Gastroesophageal sphincter (tissue), 3 donors: ENCODE data around the gene FHIT.

Source experiments
- POLR2A ChIP-seq, 2 donors: fragments of 450-650 bp; IDR thresholded peaks; one replicate each; pipeline ENCODE4 v1.6.1; 2017; ENCODE audit warnings: antibody characterized with exemption in 2 of 2, mild to moderate bottlenecking in 2 of 2, moderate library complexity in 1 of 2
- TF ChIP-seq, protein P1 (sequence below), 4 experiments: fragments of 200-600 bp in 2 of 4; fragments of 450-650 bp in 2 of 4; sonication (generic) in 1 of 4; IDR thresholded peaks; one replicate each; pipeline ENCODE4 v1.5.1; 2017 to 2019; ENCODE audit warnings: antibody characterized with exemption in 4 of 4, mild to moderate bottlenecking in 2 of 4, moderate library complexity in 2 of 4

DNA sequence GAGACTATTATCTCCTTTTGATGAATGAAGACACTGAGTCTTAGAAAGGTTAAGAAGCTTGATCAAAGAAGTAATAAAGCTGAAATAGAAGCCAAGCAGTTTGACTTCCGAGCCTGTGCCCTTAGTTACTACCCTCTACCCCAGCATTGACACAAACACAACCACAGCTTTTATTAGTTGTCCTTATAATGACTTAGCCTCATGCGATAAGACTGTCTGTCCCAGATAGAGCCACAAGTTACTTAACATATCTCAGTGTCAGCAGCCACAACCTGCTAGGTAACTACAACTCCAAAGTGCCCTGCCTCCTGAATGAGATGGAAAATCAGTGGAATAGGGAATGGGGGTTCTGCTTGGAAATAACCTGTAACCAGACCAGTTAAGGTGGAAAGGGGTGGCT lies 1419.9 kb downstream of the FHIT start:
- TF ChIP-seq, protein P1, sequence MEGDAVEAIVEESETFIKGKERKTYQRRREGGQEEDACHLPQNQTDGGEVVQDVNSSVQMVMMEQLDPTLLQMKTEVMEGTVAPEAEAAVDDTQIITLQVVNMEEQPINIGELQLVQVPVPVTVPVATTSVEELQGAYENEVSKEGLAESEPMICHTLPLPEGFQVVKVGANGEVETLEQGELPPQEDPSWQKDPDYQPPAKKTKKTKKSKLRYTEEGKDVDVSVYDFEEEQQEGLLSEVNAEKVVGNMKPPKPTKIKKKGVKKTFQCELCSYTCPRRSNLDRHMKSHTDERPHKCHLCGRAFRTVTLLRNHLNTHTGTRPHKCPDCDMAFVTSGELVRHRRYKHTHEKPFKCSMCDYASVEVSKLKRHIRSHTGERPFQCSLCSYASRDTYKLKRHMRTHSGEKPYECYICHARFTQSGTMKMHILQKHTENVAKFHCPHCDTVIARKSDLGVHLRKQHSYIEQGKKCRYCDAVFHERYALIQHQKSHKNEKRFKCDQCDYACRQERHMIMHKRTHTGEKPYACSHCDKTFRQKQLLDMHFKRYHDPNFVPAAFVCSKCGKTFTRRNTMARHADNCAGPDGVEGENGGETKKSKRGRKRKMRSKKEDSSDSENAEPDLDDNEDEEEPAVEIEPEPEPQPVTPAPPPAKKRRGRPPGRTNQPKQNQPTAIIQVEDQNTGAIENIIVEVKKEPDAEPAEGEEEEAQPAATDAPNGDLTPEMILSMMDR (IDR thresholded peaks at IDR 0.05), result no peak
- TF ChIP-seq POLR2A (IDR thresholded peaks at IDR 0.05), result no peak
